ENCODE results near the gene ZMIZ1. TPM values are rescaled to one million over a fixed set of nuclear protein-coding genes. Genes with fewer than 3 reads are reported as not detected.

Gene ZMIZ1
- polyA plus RNA-seq, 3 donors = 3.3 to 64.6 (median 8.9) TPM

DNA sequence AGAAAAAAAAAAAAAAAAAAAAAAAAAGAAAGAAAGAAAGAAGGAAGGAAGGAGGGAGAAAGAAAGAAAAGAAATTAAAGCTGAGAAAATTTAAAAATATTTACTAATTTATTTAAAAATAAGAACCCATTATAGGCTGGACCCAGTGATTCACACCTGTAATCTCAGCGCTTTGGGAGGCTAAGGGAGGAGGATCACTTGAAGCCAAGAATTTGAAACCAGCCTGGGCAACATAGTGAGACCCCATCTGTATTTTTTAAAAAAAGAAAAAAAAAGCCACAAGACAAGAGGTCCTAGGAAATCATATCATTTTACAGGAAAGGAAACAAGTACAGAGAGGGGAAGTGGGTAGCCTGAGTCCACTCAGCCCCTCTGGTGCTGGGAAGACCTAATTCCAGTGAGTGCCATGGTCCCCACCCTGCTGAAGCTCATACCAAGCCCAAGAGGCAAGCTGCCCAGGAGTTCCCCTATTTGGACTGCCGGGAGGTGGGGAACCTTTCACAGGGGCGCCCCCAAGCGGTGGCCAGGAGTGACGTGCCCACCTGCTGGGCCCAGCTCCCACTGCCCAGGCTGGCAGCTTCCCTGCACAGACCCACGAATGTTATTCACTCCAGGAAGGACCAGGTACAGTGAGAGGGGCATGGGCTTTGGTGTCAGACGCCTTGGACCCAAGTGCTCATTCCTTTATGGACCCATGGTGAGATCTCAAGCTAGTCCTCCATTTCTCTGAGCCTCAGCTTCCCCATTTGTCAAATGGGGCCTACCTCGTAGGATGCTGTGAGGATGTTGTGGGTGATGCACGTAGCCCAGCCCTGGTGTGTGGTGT is 133.6 kb downstream of the ZMIZ1 start:
- Histone ChIP-seq H3K36me3 (replicated peaks in 1 of 2; ENCODE audit: control insufficient read depth in 1 of 2, insufficient read depth in 2 of 2, low read length in 2 of 2) (peaks cover 56 to 83% of the 10 kb centered on the region in 2 donors), H3K4me2 (replicated peaks; ENCODE audit: extremely low read depth, low read length, poor library complexity, severe bottlenecking) (no peak overlapping the region), H2AFZ (ENCODE audit: insufficient read depth, low read depth, low read length, poor library complexity, severe bottlenecking) (no peak overlapping the region), H3K9ac (ENCODE audit: insufficient read depth, low read length, poor library complexity, severe bottlenecking) (no peak overlapping the region), H3K4me3 (replicated peaks in 1 of 3; ENCODE audit: low read depth in 2 of 3, low read length in 3 of 3) (no peak overlapping the region), H3K27ac (ENCODE audit: low read depth in 1 of 2, low read length in 2 of 2) (no peak overlapping the region), H3K4me1 (ENCODE audit: control insufficient read depth in 1 of 2, insufficient read depth in 2 of 2, low read length in 2 of 2) (no peaks in the 10 kb centered on the region), H3K79me2 (ENCODE audit: insufficient read depth, low read length) (no peaks in the 10 kb centered on the region), H3K27me3 (ENCODE audit: control insufficient read depth in 2 of 2, insufficient read depth in 2 of 2, low read length in 2 of 2) (no peaks in the 10 kb centered on the region), H3K9me3 (replicated peaks in 1 of 2; ENCODE audit: control insufficient read depth in 1 of 2, insufficient read depth in 1 of 2, low read length in 2 of 2) (no peaks in the 10 kb centered on the region), H4K20me1 (ENCODE audit: insufficient read depth, low read length) (peaks cover 95% of the 10 kb centered on the region)
- intact Hi-C loops (cut with micrococcal nuclease) = loop anchor here in 1 of 2 donors (5.0 kb wide), 1 partner anchor 965 kb away; no protein-coding TSS in a partner anchor
- Mint-ChIP-seq H3K4me3 (no peak overlapping the region), H3K4me1 (no peaks in the 10 kb centered on the region), H3K9me3 (no peaks in the 10 kb centered on the region), H3K36me3 (peaks cover 58 to 83% of the 10 kb centered on the region in 2 donors), H3K27ac (peak overlapping the region in 2 of 7 donors; percentile 37 to 50), H3K27me3 (ENCODE audit: low read depth in 3 of 3) (peaks cover 0 to 6% (median 1%) of the 10 kb centered on the region in 3 donors)
- peak; percentile 48 to 65 (median 57) for DNase-seq
- WGBS (ENCODE audit: insufficient coverage) = 41% methylated on average over 8 of the region's 9 CpGs
- peak; percentile 66 for TF ChIP-seq CTCF (IDR thresholded peaks at IDR 0.05)

DNA sequence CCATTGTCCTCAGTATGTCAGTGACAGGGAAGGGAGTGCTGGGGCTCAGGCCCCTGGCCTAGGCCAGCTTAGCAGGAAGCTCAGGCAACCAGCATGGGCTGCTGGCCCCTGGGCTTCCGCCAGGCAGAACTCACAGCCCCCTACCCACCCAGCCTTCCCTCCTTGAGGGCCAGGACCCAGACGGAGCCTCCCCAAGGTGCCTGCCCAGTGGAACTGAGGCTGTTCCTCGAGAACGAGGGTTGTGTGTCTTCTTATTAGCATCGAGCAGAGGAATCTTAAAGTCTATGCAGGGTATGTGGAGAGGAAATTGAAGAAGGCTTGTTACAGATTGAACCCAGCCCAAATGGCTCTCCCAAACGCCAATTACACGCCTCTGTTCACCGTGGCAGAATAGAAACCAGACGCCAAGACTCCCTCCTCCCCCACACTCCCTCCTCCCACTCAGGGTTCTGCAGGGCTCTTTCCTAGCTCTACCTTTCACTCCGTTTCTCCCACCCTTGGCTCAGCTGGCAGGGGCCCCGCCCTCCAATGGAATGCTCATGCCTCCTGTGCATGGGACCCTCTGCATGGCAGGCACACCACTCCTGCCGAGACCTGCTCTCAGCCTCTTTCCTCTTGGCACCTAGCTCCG is 134.4 kb downstream of the ZMIZ1 start:
- Histone ChIP-seq H3K36me3 (replicated peaks in 1 of 2; ENCODE audit: control insufficient read depth in 1 of 2, insufficient read depth in 2 of 2, low read length in 2 of 2) (peaks cover 60 to 84% of the 10 kb centered on the region in 2 donors), H4K20me1 (ENCODE audit: insufficient read depth, low read length) (peaks cover 92% of the 10 kb centered on the region), H2AFZ (ENCODE audit: insufficient read depth, low read depth, low read length, poor library complexity, severe bottlenecking) (no peak overlapping the region)

More for the DNA sequence above, 134.4 kb downstream of the ZMIZ1 start:
- Histone ChIP-seq H3K4me2 (replicated peaks; ENCODE audit: extremely low read depth, low read length, poor library complexity, severe bottlenecking) (no peak overlapping the region), H3K9me3 (replicated peaks in 1 of 2; ENCODE audit: control insufficient read depth in 1 of 2, insufficient read depth in 1 of 2, low read length in 2 of 2) (no peaks in the 10 kb centered on the region), H3K27me3 (ENCODE audit: control insufficient read depth in 2 of 2, insufficient read depth in 2 of 2, low read length in 2 of 2) (no peaks in the 10 kb centered on the region), H3K4me1 (ENCODE audit: control insufficient read depth in 1 of 2, insufficient read depth in 2 of 2, low read length in 2 of 2) (no peaks in the 10 kb centered on the region), H3K9ac (ENCODE audit: insufficient read depth, low read length, poor library complexity, severe bottlenecking) (no peak overlapping the region), H3K27ac (ENCODE audit: low read depth in 1 of 2, low read length in 2 of 2) (no peak overlapping the region), H3K4me3 (replicated peaks in 1 of 3; ENCODE audit: low read depth in 2 of 3, low read length in 3 of 3) (no peak overlapping the region), H3K79me2 (ENCODE audit: insufficient read depth, low read length) (no peaks in the 10 kb centered on the region)
- DNase-seq = no peak
- H3K9me3 Mint-ChIP-seq = no peaks in the 10 kb centered on the region
- H3K4me3 Mint-ChIP-seq = peak overlapping the region in 1 of 2 donors; percentile 20
- H3K36me3 Mint-ChIP-seq = peaks cover 55 to 82% of the 10 kb centered on the region in 2 donors
- intact Hi-C loops (cut with micrococcal nuclease) = loop anchor here in 1 of 2 donors (5.0 kb wide), 1 partner anchor 966 kb away; no protein-coding TSS in a partner anchor
- H3K4me1 Mint-ChIP-seq = no peaks in the 10 kb centered on the region
- H3K27me3 Mint-ChIP-seq (ENCODE audit: low read depth in 3 of 3) = peaks cover 0 to 3% (median 1%) of the 10 kb centered on the region in 3 donors
- H3K27ac Mint-ChIP-seq = peak overlapping the region in 1 of 7 donors; percentile 38
- WGBS (ENCODE audit: insufficient coverage) = 69% methylated on average over 8 of the region's 13 CpGs
- TF ChIP-seq CTCF (IDR thresholded peaks at IDR 0.05) = no peak
